Right lobe of liver (tissue), 4 donors: Measurements from ENCODE around the gene MTUS2.

Experiments
- POLR2A ChIP-seq: fragments of 450-650 bp; IDR thresholded peaks from one replicate; pipeline ENCODE4 v1.6.1; 2017; ENCODE audit warnings: antibody characterized with exemption, mild to moderate bottlenecking
- TF ChIP-seq, protein P1 (sequence below), 4 donors: fragments of 200-600 bp in 3 of 4; fragments of 450-650 bp in 1 of 4; IDR thresholded peaks; one replicate each; pipeline versions ENCODE4 v1.5.1 to v1.8.0; 2016 to 2022; ENCODE audit warnings: antibody characterized with exemption in 4 of 4, mild to moderate bottlenecking in 2 of 4
- donor health status: DM: no; HTN: no; CAD: no.
- donor health status: DM: no; HTN: no; CAD: no.
- donor health status: DM: no; HTN: yes; CAD: no.

DNA sequence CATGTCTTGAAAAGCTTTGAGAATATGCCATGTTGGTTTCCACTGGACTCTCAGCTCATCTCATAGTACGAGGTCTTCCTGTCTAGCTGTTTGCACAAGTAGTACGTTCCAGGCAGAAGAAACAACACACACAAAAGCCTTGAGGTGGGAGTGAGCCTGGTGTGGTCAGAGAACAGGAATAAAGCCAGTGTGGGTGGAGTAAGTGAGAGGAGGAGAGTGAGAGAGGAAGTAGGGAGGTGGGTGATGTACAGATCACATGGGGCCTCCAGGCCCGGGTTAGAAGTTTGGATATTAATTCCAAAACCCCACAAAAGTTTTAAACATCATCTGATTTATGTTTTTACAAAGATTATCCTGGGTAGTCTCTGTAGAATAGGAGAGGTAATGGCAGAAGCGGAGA, 230.6 kb downstream of the MTUS2 start:
- TF ChIP-seq, protein P1, sequence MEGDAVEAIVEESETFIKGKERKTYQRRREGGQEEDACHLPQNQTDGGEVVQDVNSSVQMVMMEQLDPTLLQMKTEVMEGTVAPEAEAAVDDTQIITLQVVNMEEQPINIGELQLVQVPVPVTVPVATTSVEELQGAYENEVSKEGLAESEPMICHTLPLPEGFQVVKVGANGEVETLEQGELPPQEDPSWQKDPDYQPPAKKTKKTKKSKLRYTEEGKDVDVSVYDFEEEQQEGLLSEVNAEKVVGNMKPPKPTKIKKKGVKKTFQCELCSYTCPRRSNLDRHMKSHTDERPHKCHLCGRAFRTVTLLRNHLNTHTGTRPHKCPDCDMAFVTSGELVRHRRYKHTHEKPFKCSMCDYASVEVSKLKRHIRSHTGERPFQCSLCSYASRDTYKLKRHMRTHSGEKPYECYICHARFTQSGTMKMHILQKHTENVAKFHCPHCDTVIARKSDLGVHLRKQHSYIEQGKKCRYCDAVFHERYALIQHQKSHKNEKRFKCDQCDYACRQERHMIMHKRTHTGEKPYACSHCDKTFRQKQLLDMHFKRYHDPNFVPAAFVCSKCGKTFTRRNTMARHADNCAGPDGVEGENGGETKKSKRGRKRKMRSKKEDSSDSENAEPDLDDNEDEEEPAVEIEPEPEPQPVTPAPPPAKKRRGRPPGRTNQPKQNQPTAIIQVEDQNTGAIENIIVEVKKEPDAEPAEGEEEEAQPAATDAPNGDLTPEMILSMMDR (IDR thresholded peaks at IDR 0.05) = no peak
- TF ChIP-seq POLR2A = no peak
